B cell (primary cell): ENCODE results near the gene MGAT1. TPM values are rescaled to one million over a fixed set of nuclear protein-coding genes. Genes with fewer than 3 reads are reported as not detected.

Experiments used
- ATAC-seq: fragments of 200-7000 bp; cut with Tn5 transposase; one replicate; pipeline ENCODE4 v1.10.0; 2021; ENCODE audit warnings: low read depth, mild to moderate bottlenecking, moderate number of reproducible peaks, moderate library complexity
- CTCF ChIA-PET: fragments of 350-600 bp; sonication (Branson Sonifier 250); formaldehyde crosslinking; loops from one replicate; lab custom pipeline; 2021; ENCODE audit warnings: antibody characterized with exemption, inconsistent platforms; lab: Charles Lee
- POLR2A ChIA-PET: fragments of 350-600 bp; sonication (Branson Sonifier 250); formaldehyde crosslinking; loops from one replicate; lab custom pipeline; 2021; ENCODE audit warnings: antibody characterized with exemption; lab: Charles Lee
- DNase-seq: peaks from one replicate; pipeline ENCODE4 v3.0.0; 2013
- H2AFZ ChIP-seq: 2 replicates; pipeline ENCODE4 v1.6.1; 2012; ENCODE audit warnings: mild to moderate bottlenecking, low read depth, low read length; ENCODE audit not compliant: insufficient read depth, poor library complexity, severe bottlenecking
- H3K27ac ChIP-seq, 2 donors: 1 replicate in 1 of 2; 2 replicates in 1 of 2; pipeline ENCODE4 v1.5.1; 2012 to 2013; ENCODE audit warnings: low read length in 2 of 2, mild to moderate bottlenecking in 2 of 2, moderate library complexity in 1 of 2
- H3K27me3 ChIP-seq, 4 experiments: fragments of 200-600 bp in 1 of 4; sonication (generic) in 1 of 4; replicated peaks in 1 of 4; 1 replicate in 2 of 4; 2 replicates in 2 of 4; pipeline versions ENCODE4 v1.6.1 to v1.7.0; 2013 to 2016; ENCODE audit warnings: low read length in 3 of 4, mild to moderate bottlenecking in 2 of 4, mixed read lengths in 1 of 4, moderate library complexity in 1 of 4; ENCODE audit not compliant: insufficient read depth in 4 of 4, control insufficient read depth in 3 of 4; ENCODE audit errors: control extremely low read depth in 1 of 4
- H3K36me3 ChIP-seq, 2 experiments: replicated peaks in 1 of 2; 1 replicate in 1 of 2; 2 replicates in 1 of 2; pipeline versions ENCODE4 v1.6.1 to v1.7.1; 2013; ENCODE audit warnings: low read length in 1 of 2; ENCODE audit not compliant: insufficient read depth in 2 of 2, control insufficient read depth in 1 of 2; ENCODE audit errors: control extremely low read depth in 1 of 2, extremely low read depth in 1 of 2
- H3K4me1 ChIP-seq, 2 donors: fragments of 200-600 bp in 1 of 2; sonication (generic) in 1 of 2; 1 replicate in 1 of 2; 2 replicates in 1 of 2; pipeline versions ENCODE4 v1.5.1 to v1.6.1; 2013 to 2017; ENCODE audit warnings: low read length in 2 of 2; ENCODE audit not compliant: control insufficient read depth in 2 of 2, insufficient read depth in 2 of 2
- H3K4me2 ChIP-seq: replicated peaks from 2 replicates; pipeline ENCODE3; 2012; ENCODE audit warnings: mild to moderate bottlenecking, low read depth, low read length; ENCODE audit not compliant: poor library complexity, severe bottlenecking
- H3K4me3 ChIP-seq, 5 experiments: fragments of 200-600 bp in 1 of 5; sonication (generic) in 1 of 5; 1 replicate in 3 of 5; 2 replicates in 2 of 5; pipeline versions ENCODE4 v1.5.1 to v1.7.0; 2011 to 2016; ENCODE audit warnings: low read length in 4 of 5, mild to moderate bottlenecking in 4 of 5, low read depth in 2 of 5, control low read depth in 1 of 5, moderate library complexity in 1 of 5; ENCODE audit not compliant: insufficient read depth in 1 of 5; ENCODE audit errors: control extremely low read depth in 1 of 5, extremely low read depth in 1 of 5
- H3K79me2 ChIP-seq: fragments of 200-600 bp; sonication (generic); one replicate; pipeline ENCODE4 v1.6.0; 2016; ENCODE audit warnings: low read length; ENCODE audit not compliant: control insufficient read depth, insufficient read depth
- H3K9ac ChIP-seq: fragments of 200-600 bp; sonication (generic); 2 replicates; pipeline ENCODE4 v1.6.1; 2017; ENCODE audit warnings: mild to moderate bottlenecking, low read length, moderate library complexity
- H3K9me3 ChIP-seq, 3 donors: one replicate each; pipeline versions ENCODE4 v1.6.1 to v1.7.1; 2013; ENCODE audit warnings: low read length in 2 of 3; ENCODE audit not compliant: control insufficient read depth in 2 of 3, insufficient read depth in 1 of 3; ENCODE audit errors: control extremely low read depth in 1 of 3
- H4K20me1 ChIP-seq: 2 replicates; pipeline ENCODE4 v1.6.0; 2012; ENCODE audit warnings: mild to moderate bottlenecking, low read length; ENCODE audit not compliant: insufficient read depth, control insufficient read depth, poor library complexity, severe bottlenecking
- H3K27ac Mint-ChIP-seq: one replicate; pipeline ENCODE4 v1.8.0; 2021; ENCODE audit warnings: mixed read lengths
- H3K27me3 Mint-ChIP-seq: one replicate; pipeline ENCODE4 v1.8.0; 2021; ENCODE audit warnings: mixed read lengths
- H3K4me1 Mint-ChIP-seq: one replicate; pipeline ENCODE4 v1.8.0; 2021; ENCODE audit warnings: mixed read lengths
- H3K4me3 Mint-ChIP-seq: one replicate; pipeline ENCODE4 v1.8.0; 2021; ENCODE audit warnings: mixed read lengths
- H3K9me3 Mint-ChIP-seq: one replicate; pipeline ENCODE4 v1.8.0; 2022; ENCODE audit warnings: mixed read lengths; ENCODE audit not compliant: insufficient read depth
- CTCF ChIP-seq: fragments of 200-600 bp; IDR thresholded peaks from one replicate; pipeline ENCODE4 v1.8.0; 2022; ENCODE audit warnings: antibody characterized with exemption, mild to moderate bottlenecking
- EZH2 ChIP-seq: IDR thresholded peaks from 2 replicates; pipeline ENCODE4 v1.6.1; 2012; ENCODE audit warnings: borderline replicate concordance, low read depth, mild to moderate bottlenecking, moderate library complexity, low read length; ENCODE audit not compliant: insufficient read depth, poor library complexity, severe bottlenecking
- WGBS: methylation state at CpG from one replicate; pipeline ENCODE4 v1.1.5; 2013; ENCODE audit warnings: missing lambda C conversion rate; ENCODE audit not compliant: insufficient coverage; 5-methylcytosine and 5-hydroxymethylcytosine counted together
- intact Hi-C: fragments of 100-400 bp; cut with micrococcal nuclease; formaldehyde crosslinking; loops from one replicate; pipeline ENCODE4 v1.10.0; 2022
- polyA plus RNA-seq: library from polyadenylated mRNA; depleted of rRNA; stranded (reverse); fragments of >200 nt; gene quantifications from 2 replicates; pipeline ENCODE4 v1.2.3, GENCODE V29; 2012
- total RNA-seq, 2 donors: library from RNA; stranded (reverse); fragments of 120-200 nt in 1 of 2; gene quantifications; 1 replicate in 1 of 2; 2 replicates in 1 of 2; pipeline versions ENCODE4 v1.2.3 to v1.2.4, GENCODE V29; 2013 to 2022

MGAT1 gene
- total and polyA plus RNA-seq, 2 donors (not counting 1 experiment from before 2014, with no cell fraction given), result 81.2 to 140 TPM

GRCh38 chr5:180799902-180800801, 2.5 kb downstream of the MGAT1 start:
- peaks cover 78% of the 10 kb centered on the region for H3K79me2 ChIP-seq
- no peak overlapping the region for H3K4me3 ChIP-seq
- H3K27me3 ChIP-seq, result no peaks in the 10 kb centered on the region
- H3K36me3 ChIP-seq, result peaks cover 13 to 51% of the 10 kb centered on the region in 2 experiments
- Mint-ChIP-seq H3K4me1 (peaks cover 79% of the 10 kb centered on the region), H3K27ac (peak overlapping the region; percentile 23), H3K4me3 (peak overlapping the region; percentile 86), H3K27me3 (no peaks in the 10 kb centered on the region), H3K9me3 (no peaks in the 10 kb centered on the region)
- H3K27ac ChIP-seq, result peak overlapping the region in 1 of 2 donors; percentile 45
- CTCF ChIA-PET, result interaction anchor here (1.0 to 3.1 kb wide), 7 partner anchors 13 to 69 kb away, joined by 3 to 11 read pairs (median 5); no protein-coding TSS in a partner anchor
- no peaks in the 10 kb centered on the region for H3K9me3 ChIP-seq
- ATAC-seq (no peak), DNase-seq (no peak)
- POLR2A ChIA-PET, result interaction anchor here (1.3 kb wide), 1 partner anchor 10 kb away, joined by 3 read pairs; no protein-coding TSS in a partner anchor
- 100% methylated on average over 1 of the region's 6 CpGs for WGBS
- H3K4me2 ChIP-seq, result peak overlapping the region; percentile 90
- peaks cover 74% of the 10 kb centered on the region for H4K20me1 ChIP-seq
- intact Hi-C loops, result loop anchor here (5.0 kb wide), 3 partner anchors 362 to 462 kb away; partner anchors contain the start of genes RACK1 and TRIM52
- no peak overlapping the region for H2AFZ ChIP-seq
- TF ChIP-seq EZH2 (no peak), CTCF (no peak)
- H3K4me1 ChIP-seq, result peaks cover 69 to 74% of the 10 kb centered on the region in 2 donors
- no peak overlapping the region for H3K9ac ChIP-seq
